ENCODE measurements around the gene WTIP.
A peak's percentile ranks its signal among the peaks of the same experiment; 100 is the strongest.
"Not testable (repeated sequence)": the region's sequence is repeated elsewhere in the genome, so short reads cannot be mapped to it uniquely, and the experiment has no call there.

WTIP gene

GRCh38 chr19:34469026-34469425 is 12.5 kb upstream of the WTIP start:
- not testable (repeated sequence) for H3K4me3 Mint-ChIP-seq; H3K4me1 Mint-ChIP-seq; DNase-seq; H3K27me3 Mint-ChIP-seq; H3K9me3 Mint-ChIP-seq; H3K27ac Mint-ChIP-seq; ATAC-seq (replicated peaks)
- peaks cover 47 to 63% of the 10 kb centered on the region in 2 donors for H3K36me3 Mint-ChIP-seq

DNA sequence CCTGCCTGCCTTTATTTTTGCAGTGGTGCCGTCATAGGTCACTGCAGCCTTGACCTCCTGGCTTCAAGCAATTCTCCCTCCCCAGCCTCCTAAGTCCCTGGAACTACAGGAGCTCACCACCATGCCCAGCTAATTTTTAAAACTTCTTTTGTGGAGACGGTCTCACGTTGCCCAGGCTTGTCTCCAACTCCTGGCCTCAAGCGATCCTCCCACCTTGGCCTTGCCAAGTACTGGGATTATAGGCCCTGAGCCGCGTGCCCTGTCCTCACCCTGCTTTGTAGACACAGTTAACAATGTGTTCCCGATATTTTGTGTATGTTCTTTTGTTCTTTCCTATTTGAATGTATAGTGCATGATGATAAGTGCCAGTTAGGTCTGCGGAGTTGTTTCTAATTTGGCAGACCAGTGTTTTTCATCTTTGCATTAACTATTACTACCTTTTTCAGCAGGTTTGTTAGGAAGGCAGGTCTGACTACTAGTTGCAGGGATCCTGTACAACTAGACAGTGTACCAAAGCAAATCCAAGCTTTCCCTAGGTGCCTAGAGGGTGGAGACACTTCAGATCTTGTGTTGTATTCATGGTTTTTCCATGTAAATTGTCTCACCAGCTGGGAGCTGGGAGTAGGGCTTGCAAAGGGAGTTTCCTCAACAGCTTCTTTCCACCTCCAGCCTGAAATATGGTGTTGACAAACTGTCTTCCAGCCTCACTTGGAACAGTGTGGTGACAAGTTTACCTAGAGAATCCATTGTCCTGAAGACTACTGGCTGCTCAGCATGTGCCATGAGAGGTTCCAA is 9.5 kb upstream of the WTIP start:
- no peak overlapping the region for H3K4me3 Mint-ChIP-seq
- no peak for DNase-seq
- peaks cover 34 to 47% of the 10 kb centered on the region in 2 donors for H3K36me3 Mint-ChIP-seq
- no peak for ATAC-seq (replicated peaks)
- H3K9me3 Mint-ChIP-seq = no peaks in the 10 kb centered on the region
- H3K27me3 Mint-ChIP-seq = no peaks in the 10 kb centered on the region
- H3K4me1 Mint-ChIP-seq = peaks cover 5 to 6% of the 10 kb centered on the region in 2 donors
- H3K27ac Mint-ChIP-seq = no peak overlapping the region

- peaks cover 0 to 3% of the 10 kb centered on the region in 2 donors for H3K4me1 Mint-ChIP-seq
- no peak overlapping the region for H3K27ac Mint-ChIP-seq
- DNase-seq (no peak), ATAC-seq (replicated peaks) (no peak)
- H3K36me3 Mint-ChIP-seq = peaks cover 22 to 32% of the 10 kb centered on the region in 2 donors
- no peaks in the 10 kb centered on the region for H3K9me3 Mint-ChIP-seq
- H3K4me3 Mint-ChIP-seq = no peak overlapping the region
- H3K27me3 Mint-ChIP-seq = peaks cover 7 to 8% of the 10 kb centered on the region in 2 donors
Observed at GRCh38 chr19:34474233-34474989, 7.1 kb upstream of the WTIP start.

GRCh38 chr19:34475026-34475974 is 6.3 kb upstream of the WTIP start:
- H3K27ac Mint-ChIP-seq = no peak overlapping the region
- ATAC-seq (replicated peaks) (peak in 1 of 2 donors; percentile 23), DNase-seq (no peak)
- peaks cover 20 to 32% of the 10 kb centered on the region in 2 donors for H3K36me3 Mint-ChIP-seq
- peaks cover 0 to 3% of the 10 kb centered on the region in 2 donors for H3K4me1 Mint-ChIP-seq
- no peak overlapping the region for H3K4me3 Mint-ChIP-seq
- peaks cover 13 to 14% of the 10 kb centered on the region in 2 donors for H3K27me3 Mint-ChIP-seq
- H3K9me3 Mint-ChIP-seq = no peaks in the 10 kb centered on the region

- H3K36me3 Mint-ChIP-seq = peaks cover 19 to 28% of the 10 kb centered on the region in 2 donors
- DNase-seq (no peak), ATAC-seq (replicated peaks) (no peak)
- H3K9me3 Mint-ChIP-seq = no peaks in the 10 kb centered on the region
- H3K4me3 Mint-ChIP-seq = no peak overlapping the region
- no peak overlapping the region for H3K27ac Mint-ChIP-seq
- peaks cover 0 to 3% of the 10 kb centered on the region in 2 donors for H3K4me1 Mint-ChIP-seq
- peaks cover 18 to 21% of the 10 kb centered on the region in 2 donors for H3K27me3 Mint-ChIP-seq
Observed at GRCh38 chr19:34475975-34476594, 5.5 kb upstream of the WTIP start.

- not testable (repeated sequence) for H3K9me3 Mint-ChIP-seq; H3K4me3 Mint-ChIP-seq; ATAC-seq (replicated peaks); H3K27ac Mint-ChIP-seq; H3K36me3 Mint-ChIP-seq; DNase-seq
- H3K4me1 Mint-ChIP-seq = peaks cover 8 to 11% of the 10 kb centered on the region in 2 donors
- peaks cover 27 to 32% of the 10 kb centered on the region in 2 donors for H3K27me3 Mint-ChIP-seq
Observed at GRCh38 chr19:34478496-34478895, 3.1 kb upstream of the WTIP start.

DNA sequence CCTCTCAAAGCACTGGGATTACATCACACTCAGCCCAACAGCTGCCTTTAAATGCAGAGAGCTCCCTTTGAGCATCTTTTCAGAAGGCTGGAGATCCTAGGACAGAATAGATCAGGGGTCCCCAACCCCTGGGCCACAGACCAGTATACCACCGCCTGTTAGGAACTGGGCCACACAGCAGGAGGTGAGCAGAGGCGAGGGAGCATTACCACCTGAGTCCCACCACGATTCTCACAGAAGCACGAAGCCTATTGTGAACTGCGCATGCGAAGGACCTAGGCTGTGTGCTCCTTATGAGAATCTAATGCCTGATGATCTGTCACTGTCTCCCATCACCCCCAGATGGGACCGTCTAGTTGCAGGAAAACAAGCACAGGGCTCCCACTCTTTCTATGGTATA is 2.2 kb upstream of the WTIP start:
- H3K27ac Mint-ChIP-seq = no peak overlapping the region
- peaks cover 0 to 5% of the 10 kb centered on the region in 2 donors for H3K36me3 Mint-ChIP-seq
- H3K9me3 Mint-ChIP-seq = no peaks in the 10 kb centered on the region
- no peak overlapping the region for H3K4me3 Mint-ChIP-seq
- no peak for DNase-seq
- peaks cover 9 to 11% of the 10 kb centered on the region in 2 donors for H3K4me1 Mint-ChIP-seq
- no peak for ATAC-seq (replicated peaks)
- peaks cover 36 to 41% of the 10 kb centered on the region in 2 donors for H3K27me3 Mint-ChIP-seq

GRCh38 chr19:34480491-34480890 is 1.1 kb upstream of the WTIP start:
- H3K4me1 Mint-ChIP-seq = peaks cover 9 to 11% of the 10 kb centered on the region in 2 donors
- ATAC-seq (replicated peaks) (no peak), DNase-seq (no peak)
- no peak overlapping the region for H3K27ac Mint-ChIP-seq
- no peaks in the 10 kb centered on the region for H3K9me3 Mint-ChIP-seq
- H3K27me3 Mint-ChIP-seq = peaks cover 39 to 44% of the 10 kb centered on the region in 2 donors
- peaks cover 0 to 5% of the 10 kb centered on the region in 2 donors for H3K36me3 Mint-ChIP-seq
- H3K4me3 Mint-ChIP-seq = no peak overlapping the region

DNA sequence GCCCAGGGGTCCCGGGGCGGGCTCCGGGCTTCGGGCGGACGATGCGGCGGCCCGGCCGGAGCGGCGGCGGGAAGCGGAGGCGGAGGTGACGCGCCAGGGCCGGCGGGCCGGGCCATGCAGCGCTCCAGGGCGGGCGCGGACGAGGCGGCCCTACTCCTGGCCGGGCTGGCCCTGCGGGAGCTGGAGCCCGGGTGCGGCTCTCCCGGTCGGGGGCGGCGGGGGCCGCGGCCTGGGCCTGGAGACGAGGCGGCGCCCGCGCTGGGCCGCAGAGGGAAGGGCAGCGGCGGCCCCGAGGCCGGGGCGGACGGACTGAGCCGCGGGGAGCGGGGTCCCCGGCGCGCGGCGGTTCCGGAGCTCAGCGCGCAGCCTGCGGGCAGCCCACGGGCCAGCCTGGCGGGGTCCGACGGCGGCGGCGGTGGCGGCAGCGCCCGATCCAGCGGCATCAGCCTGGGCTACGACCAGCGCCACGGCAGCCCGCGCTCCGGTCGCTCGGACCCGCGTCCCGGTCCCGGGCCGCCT is 362 bp downstream of the WTIP start:
- peaks cover 51 to 57% of the 10 kb centered on the region in 2 donors for H3K27me3 Mint-ChIP-seq
- ATAC-seq (replicated peaks) (peak in 1 of 2 donors; percentile 28), DNase-seq (no peak)
- no peaks in the 10 kb centered on the region for H3K9me3 Mint-ChIP-seq
- H3K4me1 Mint-ChIP-seq = peaks cover 6 to 11% of the 10 kb centered on the region in 2 donors
- H3K4me3 Mint-ChIP-seq = no peak overlapping the region
- H3K36me3 Mint-ChIP-seq = no peaks in the 10 kb centered on the region
- no peak overlapping the region for H3K27ac Mint-ChIP-seq

DNA sequence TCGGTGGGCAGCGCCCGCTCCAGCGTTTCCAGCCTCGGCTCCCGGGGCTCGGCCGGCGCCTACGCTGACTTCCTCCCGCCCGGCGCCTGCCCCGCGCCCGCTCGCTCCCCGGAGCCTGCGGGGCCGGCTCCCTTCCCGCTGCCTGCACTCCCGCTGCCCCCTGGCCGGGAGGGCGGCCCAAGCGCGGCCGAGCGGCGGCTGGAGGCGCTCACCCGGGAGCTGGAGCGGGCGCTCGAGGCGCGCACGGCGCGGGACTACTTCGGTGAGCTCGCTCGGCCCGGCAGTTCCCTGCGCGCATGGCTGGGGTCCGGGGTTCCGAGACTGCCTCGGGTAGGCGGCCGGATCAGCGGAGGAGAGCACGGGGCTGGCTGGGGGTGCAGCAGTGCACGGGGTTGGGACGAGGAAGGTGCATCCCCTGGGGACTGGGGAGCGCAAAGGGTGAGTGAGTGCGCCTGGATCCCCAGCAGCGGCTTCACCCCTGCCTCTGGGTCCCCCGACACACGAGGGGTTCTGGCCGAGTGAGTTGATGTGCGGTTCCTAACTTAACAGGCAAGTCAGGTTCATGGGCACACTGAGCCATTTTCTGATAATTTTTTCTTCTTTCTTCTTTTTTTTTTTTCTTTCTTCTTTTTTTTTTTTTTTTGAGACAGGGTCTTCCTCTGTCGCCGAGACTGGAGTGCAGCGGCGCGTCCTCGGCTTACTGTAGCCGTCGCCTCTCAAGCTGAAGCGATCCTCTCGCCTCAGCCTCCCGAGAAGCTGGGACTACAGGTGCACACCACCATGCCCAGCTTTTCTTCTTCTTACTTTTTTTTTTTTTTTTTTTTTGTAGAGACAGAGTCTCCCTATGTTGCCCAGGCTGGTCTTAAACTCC is 1.1 kb downstream of the WTIP start:
- Mint-ChIP-seq H3K4me3 (peak overlapping the region; percentile 72 to 76), H3K4me1 (peaks cover 6 to 11% of the 10 kb centered on the region in 2 donors), H3K27me3 (peaks cover 57 to 64% of the 10 kb centered on the region in 2 donors), H3K27ac (no peak overlapping the region), H3K36me3 (no peaks in the 10 kb centered on the region), H3K9me3 (no peaks in the 10 kb centered on the region)
- DNase-seq (no peak), ATAC-seq (replicated peaks) (peak; percentile 39 to 53)

- Mint-ChIP-seq H3K4me3 (no peak overlapping the region), H3K4me1 (peaks cover 6 to 11% of the 10 kb centered on the region in 2 donors), H3K27me3 (peaks cover 56 to 62% of the 10 kb centered on the region in 2 donors), H3K27ac (no peak overlapping the region), H3K36me3 (no peaks in the 10 kb centered on the region), H3K9me3 (no peaks in the 10 kb centered on the region)
- DNase-seq (no peak), ATAC-seq (replicated peaks) (no peak)
Observed at GRCh38 chr19:34484328-34484727, 2.8 kb downstream of the WTIP start.

GRCh38 chr19:34485831-34486230 is 4.3 kb downstream of the WTIP start:
- Mint-ChIP-seq H3K36me3 (no peaks in the 10 kb centered on the region), H3K9me3 (no peaks in the 10 kb centered on the region), H3K27ac (no peak overlapping the region), H3K4me1 (peaks cover 6 to 11% of the 10 kb centered on the region in 2 donors), H3K27me3 (peaks cover 46 to 50% of the 10 kb centered on the region in 2 donors), H3K4me3 (no peak overlapping the region)
- DNase-seq = no peak
- ATAC-seq (replicated peaks) = no peak
